ENCODE data around the gene TM2D1.

TM2D1 gene

GRCh38 chr1:61724813-61725694, at the start of gene TM2D1:
TSS of gene TM2D1 (minus strand) at chr1:61725141. CDS start at chr1:61725120, 21 bp downstream.
- H3K4me1 Mint-ChIP-seq, result peaks cover 23% of the 10 kb centered on the region
- no peak for TF ChIP-seq CTCF (IDR thresholded peaks at IDR 0.05)
- peaks cover 6% of the 10 kb centered on the region for H3K36me3 Mint-ChIP-seq (ENCODE audit: low read depth)
- H3K9me3 Mint-ChIP-seq, result no peaks in the 10 kb centered on the region
- H3K4me3 Mint-ChIP-seq, result peak within 1 kb of the TSS; percentile 95
- H3K27me3 Mint-ChIP-seq (ENCODE audit: low read depth, poor library complexity), result peaks cover 10% of the 10 kb centered on the region
- DNase-seq, result peak; percentile 86
- H3K27ac Mint-ChIP-seq, result peak within 1 kb of the TSS; percentile 99

GRCh38 chr1:61770131-61770530, 45.2 kb upstream of the TM2D1 start:
- no peak for DNase-seq
- H3K36me3 Mint-ChIP-seq (ENCODE audit: low read depth), result peaks cover 5% of the 10 kb centered on the region
- H3K9me3 Mint-ChIP-seq, result no peaks in the 10 kb centered on the region
- H3K4me1 Mint-ChIP-seq, result no peaks in the 10 kb centered on the region
- no peak for TF ChIP-seq CTCF (IDR thresholded peaks at IDR 0.05)
- H3K4me3 Mint-ChIP-seq, result no peak overlapping the region
- no peak overlapping the region for H3K27ac Mint-ChIP-seq
- H3K27me3 Mint-ChIP-seq (ENCODE audit: low read depth, poor library complexity), result no peaks in the 10 kb centered on the region

GRCh38 chr1:61757950-61758349, 33.0 kb upstream of the TM2D1 start:
- no peaks in the 10 kb centered on the region for H3K27me3 Mint-ChIP-seq (ENCODE audit: low read depth, poor library complexity)
- H3K4me1 Mint-ChIP-seq, result no peaks in the 10 kb centered on the region
- no peaks in the 10 kb centered on the region for H3K9me3 Mint-ChIP-seq
- no peak overlapping the region for H3K4me3 Mint-ChIP-seq
- no peak overlapping the region for H3K27ac Mint-ChIP-seq
- TF ChIP-seq CTCF (IDR thresholded peaks at IDR 0.05), result no peak
- no peaks in the 10 kb centered on the region for H3K36me3 Mint-ChIP-seq (ENCODE audit: low read depth)
- no peak for DNase-seq

- H3K4me3 Mint-ChIP-seq, result no peak overlapping the region
- no peaks in the 10 kb centered on the region for H3K36me3 Mint-ChIP-seq (ENCODE audit: low read depth)
- no peak for TF ChIP-seq CTCF (IDR thresholded peaks at IDR 0.05)
- no peak for DNase-seq
- no peaks in the 10 kb centered on the region for H3K27me3 Mint-ChIP-seq (ENCODE audit: low read depth, poor library complexity)
- no peaks in the 10 kb centered on the region for H3K9me3 Mint-ChIP-seq
- H3K4me1 Mint-ChIP-seq, result no peaks in the 10 kb centered on the region
- no peak overlapping the region for H3K27ac Mint-ChIP-seq
Measured at GRCh38 chr1:61756773-61757172, 31.8 kb upstream of the TM2D1 start.

- peak overlapping the region; percentile 38 for H3K27ac Mint-ChIP-seq
- TF ChIP-seq CTCF (IDR thresholded peaks at IDR 0.05), result no peak
Measured at GRCh38 chr1:61754545-61754944, 29.6 kb upstream of the TM2D1 start.

More at GRCh38 chr1:61754545-61754944, 29.6 kb upstream of the TM2D1 start:
- H3K27me3 Mint-ChIP-seq (ENCODE audit: low read depth, poor library complexity), result no peaks in the 10 kb centered on the region
- H3K4me3 Mint-ChIP-seq, result no peak overlapping the region
- H3K4me1 Mint-ChIP-seq, result no peaks in the 10 kb centered on the region
- no peak for DNase-seq
- H3K9me3 Mint-ChIP-seq, result no peaks in the 10 kb centered on the region
- no peaks in the 10 kb centered on the region for H3K36me3 Mint-ChIP-seq (ENCODE audit: low read depth)
